Esophagus muscularis mucosa (tissue), 4 donors: Measurements from ENCODE around the gene GPSM1.

ENCODE experiments used
- EP300 ChIP-seq: sonication (generic); formaldehyde crosslinking; IDR thresholded peaks from one replicate; pipeline ENCODE4 v1.6.1; 2017; ENCODE audit warnings: antibody characterized with exemption
- POLR2A ChIP-seq: fragments of 450-650 bp; IDR thresholded peaks from one replicate; pipeline ENCODE4 v1.6.1; 2017; ENCODE audit warnings: antibody characterized with exemption, moderate library complexity, mild to moderate bottlenecking, low read depth
- TF ChIP-seq, protein P1 (sequence below), 3 experiments: fragments of 200-600 bp in 2 of 3; fragments of 450-650 bp in 1 of 3; sonication (generic) in 2 of 3; IDR thresholded peaks; one replicate each; pipeline ENCODE4 v1.5.1; 2017 to 2019; ENCODE audit warnings: antibody characterized with exemption in 3 of 3, mild to moderate bottlenecking in 2 of 3, moderate library complexity in 1 of 3

DNA sequence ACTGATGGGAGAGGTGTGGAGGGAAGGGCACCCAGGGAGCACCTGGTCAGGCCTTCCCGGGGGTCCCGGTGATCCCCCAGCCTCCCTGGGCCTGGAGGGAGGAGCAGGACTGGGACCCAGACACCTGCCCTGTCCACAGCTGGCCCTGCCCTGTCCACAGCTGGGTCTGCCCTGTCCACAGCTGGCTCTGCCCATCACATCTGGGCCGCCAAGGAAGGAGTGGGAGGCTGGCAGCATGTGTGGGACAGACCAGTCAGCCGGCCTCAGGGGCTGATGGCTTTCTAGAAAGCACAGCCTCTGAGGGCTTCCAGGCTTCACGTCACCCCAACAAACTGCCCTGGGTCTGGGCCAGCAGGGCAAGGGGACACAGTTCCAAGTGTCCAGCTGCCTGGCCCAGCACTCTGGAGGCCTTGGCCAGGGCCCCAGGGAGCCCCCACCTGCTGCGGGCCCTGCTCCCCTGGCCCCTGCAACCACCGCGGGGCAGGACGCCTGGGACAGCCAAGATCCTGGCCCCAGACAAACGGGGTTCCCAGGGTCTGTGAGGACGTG is 24.0 kb downstream of the GPSM1 start:
- TF ChIP-seq, protein P1, sequence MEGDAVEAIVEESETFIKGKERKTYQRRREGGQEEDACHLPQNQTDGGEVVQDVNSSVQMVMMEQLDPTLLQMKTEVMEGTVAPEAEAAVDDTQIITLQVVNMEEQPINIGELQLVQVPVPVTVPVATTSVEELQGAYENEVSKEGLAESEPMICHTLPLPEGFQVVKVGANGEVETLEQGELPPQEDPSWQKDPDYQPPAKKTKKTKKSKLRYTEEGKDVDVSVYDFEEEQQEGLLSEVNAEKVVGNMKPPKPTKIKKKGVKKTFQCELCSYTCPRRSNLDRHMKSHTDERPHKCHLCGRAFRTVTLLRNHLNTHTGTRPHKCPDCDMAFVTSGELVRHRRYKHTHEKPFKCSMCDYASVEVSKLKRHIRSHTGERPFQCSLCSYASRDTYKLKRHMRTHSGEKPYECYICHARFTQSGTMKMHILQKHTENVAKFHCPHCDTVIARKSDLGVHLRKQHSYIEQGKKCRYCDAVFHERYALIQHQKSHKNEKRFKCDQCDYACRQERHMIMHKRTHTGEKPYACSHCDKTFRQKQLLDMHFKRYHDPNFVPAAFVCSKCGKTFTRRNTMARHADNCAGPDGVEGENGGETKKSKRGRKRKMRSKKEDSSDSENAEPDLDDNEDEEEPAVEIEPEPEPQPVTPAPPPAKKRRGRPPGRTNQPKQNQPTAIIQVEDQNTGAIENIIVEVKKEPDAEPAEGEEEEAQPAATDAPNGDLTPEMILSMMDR (IDR thresholded peaks at IDR 0.05), result no peak
- TF ChIP-seq POLR2A (no peak), EP300 (no peak)
